ENCODE measurements around the gene SMIM7.
"Not testable (repeated sequence)": the region's sequence is repeated elsewhere in the genome, so short reads cannot be mapped to it uniquely, and the experiment has no call there.

SMIM7 gene

DNA sequence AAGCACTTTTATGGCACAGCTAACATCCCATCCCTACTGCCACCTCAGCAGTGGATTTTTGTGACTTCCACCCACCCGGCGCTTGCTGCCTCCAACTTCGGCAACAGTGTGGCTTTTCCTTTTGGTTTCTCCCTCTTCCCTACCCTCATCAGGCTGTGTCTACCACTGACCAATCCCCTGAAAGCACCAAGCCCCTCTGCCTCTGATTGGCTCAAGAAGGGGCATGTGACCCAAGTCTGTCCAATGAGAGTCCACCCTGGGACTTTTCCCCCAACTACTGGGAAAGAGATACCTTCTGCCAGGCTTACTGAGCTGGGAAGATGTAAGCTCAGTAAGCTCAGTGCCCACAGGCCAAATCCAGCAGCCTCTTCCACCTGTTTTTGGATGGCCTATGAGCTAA, 5.8 kb downstream of the SMIM7 start:
- DNase-seq: no peak

DNA sequence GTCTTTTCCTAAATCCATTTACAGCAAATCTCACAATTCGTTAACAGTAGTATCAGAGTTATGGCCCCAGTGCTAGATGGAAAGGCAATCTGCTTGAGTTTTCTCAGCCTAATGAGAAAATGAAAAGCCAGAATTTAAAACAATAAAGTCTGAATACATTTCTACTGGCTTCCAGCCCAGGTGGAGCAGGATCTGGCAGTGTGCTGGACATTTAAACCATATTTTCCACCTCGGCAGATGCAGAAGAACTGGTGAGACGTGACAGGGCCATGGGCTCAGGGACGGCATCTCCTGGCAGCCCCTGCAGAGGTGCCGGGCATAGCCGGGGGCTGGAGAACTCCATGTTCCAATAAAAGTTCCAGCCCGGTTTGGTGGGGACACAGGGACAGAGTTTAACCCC, 7.1 kb downstream of the SMIM7 start:
- no peak for DNase-seq

DNA sequence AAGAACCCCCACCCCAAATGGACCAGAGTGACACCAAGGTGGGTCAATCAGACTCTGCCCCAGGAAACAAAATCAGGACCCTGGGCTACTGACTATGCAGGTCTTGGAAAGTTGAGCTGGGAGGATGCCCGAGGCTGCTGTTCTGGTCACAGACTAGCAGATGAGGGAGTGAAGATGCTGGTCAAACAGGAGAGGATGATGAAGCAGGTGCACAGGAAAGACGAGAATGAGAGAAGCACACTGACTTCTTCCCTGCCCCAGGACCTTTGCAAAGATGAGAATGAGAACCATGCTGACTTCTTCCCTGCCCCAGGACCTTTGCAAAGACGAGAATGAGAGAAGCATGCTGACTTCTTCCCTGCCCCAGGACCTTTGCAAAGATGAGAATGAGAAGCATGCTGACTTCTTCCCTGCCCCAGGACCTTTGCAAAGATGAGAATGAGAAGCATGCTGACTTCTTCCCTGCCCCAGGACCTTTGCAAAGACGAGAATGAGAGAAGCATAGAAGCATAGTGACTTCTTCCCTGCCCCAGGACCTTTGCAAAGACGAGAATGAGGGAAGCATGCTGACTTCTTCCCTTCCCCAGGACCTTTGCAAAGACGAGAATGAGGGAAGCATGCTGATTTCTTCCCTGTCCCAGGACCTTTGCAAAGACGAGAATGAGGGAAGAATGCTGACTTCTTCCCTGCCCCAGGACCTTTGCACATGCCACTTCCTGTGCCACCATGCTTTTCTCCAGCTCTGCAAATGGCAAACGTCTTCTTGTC, 8.3 kb downstream of the SMIM7 start:
- not testable (repeated sequence) for DNase-seq

DNA sequence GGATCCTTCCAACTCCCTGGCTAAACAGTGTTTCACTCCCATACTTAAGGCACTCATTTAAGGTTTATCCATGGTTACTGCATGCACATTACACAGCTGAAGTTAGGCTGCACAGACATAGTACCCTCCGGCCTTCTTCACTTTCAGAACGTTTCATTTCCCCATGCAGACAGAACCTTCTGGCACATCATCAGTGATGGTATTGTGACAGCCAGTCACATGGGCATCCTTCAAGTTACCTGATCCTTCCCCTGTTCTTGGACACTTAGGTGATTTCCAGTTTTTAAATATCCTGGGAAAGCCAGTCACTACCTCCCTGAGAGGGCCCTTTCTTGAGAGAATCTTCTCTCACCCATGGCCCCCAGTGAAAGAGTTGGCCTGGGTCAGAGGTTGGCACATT, 9.1 kb downstream of the SMIM7 start:
- DNase-seq: no peak

DNA sequence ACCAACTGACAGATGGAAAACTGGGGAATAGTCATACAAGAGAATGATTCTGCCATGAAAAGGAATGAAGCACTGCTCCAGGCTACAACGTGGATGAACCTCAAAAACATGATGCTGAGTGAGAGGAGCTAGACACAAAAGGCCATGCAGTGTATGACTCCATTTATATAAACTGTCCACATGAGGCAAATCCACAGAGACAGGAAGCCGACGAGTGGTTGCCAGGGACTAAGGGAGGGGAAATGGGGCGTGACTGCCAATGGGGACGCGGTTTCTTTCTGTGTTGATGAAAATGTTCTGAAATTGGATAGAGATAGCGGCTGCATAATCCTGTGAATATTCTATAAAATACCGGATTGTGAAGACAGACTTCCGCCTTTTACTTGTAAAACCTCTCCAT, 10.2 kb downstream of the SMIM7 start:
- DNase-seq: no peak

DNA sequence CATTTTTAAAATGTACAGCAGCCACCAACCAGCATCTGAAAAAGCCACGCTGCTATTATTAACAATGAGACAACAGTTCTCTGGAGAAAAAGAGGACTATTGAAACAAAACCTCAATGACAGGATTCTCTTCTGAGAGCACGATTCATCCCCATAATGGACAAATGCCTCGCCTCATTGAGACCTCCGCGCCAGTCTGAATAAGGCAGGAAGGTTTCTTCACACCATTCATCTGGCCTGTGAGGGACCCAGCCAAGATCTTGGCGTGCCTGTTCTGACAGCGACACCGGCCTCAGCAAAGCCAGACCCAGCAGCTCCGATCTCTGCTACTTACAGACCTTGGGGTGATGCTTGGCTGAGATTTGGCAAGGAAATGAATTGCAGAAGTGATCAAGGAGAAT, 14.8 kb downstream of the SMIM7 start:
- DNase-seq: no peak

DNA sequence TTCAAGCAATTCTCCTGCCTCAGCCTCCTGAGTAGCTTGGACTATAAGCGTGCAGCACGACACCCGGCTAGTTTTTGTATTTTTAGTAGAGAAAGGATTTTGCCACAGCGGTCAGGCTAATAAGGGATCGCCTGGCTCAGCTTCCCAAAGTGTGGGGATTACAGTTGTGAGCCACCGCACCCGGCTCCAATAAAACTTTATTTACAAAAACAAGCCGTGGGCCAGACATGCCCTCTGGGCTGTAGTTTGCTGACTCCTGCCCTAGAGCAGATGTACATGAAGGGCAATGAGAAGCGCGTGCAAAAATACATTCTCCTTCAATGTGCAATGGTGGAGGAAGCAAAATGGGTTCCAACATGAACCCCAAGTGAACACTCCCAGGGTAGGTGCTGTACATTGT, 18.2 kb downstream of the SMIM7 start:
- no peak for DNase-seq

DNA sequence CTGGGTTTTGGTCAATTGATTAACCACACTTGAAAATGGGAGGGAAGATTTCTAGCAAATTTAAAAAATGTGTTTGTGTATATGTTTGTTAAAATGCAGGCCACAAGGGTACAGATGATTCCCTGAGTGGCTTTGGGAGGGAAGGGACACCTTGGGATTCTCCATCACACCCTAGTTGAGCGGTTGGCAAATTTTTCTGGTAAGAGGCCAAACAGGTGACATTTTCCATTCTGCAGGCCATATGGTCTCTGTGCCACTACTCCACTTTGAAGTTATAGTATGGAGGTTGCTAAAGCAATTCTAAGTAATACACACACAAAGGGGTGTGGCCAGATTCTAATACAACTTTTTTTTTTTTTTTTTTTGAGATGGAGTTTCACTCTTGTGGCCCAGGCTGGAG, 19.0 kb downstream of the SMIM7 start:
- no peak for DNase-seq

DNA sequence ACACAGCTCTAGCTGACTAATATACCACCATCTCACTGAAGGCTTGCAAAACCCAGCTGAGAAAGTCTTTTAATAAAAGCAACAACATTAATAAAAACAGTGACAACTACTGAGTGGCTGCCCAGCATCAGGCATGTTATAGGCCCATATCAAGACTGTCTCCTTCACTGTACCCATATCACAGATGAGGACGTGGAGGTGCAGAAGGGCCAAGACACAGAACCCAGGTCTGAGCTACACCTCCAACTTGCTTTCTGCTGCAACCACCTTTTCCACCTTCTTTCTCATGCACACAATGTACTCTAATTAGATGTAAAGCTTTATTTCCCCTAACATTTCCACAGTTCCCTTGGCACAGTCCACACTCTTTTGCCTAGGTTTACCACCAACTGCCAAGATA, 21.3 kb downstream of the SMIM7 start:
- DNase-seq: no peak

DNA sequence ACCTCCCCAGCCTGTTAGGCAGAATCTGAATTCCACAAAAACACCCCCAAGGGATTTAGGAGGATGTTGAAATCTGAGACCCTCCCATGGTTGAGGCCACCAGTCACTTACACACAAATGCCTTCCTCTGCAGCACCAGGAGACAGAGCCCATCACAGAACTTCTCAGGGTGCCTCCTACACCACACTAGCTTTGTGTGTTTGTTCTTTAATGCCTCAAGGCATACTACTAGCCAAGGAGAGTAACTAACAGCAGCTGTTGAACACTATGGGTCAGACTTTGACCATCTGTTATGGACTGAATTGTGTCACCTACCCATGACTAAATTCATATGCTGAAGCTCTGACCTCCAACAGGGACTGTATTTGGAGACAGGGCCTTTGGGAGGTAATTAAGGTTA, 22.4 kb downstream of the SMIM7 start:
- no peak for DNase-seq

DNA sequence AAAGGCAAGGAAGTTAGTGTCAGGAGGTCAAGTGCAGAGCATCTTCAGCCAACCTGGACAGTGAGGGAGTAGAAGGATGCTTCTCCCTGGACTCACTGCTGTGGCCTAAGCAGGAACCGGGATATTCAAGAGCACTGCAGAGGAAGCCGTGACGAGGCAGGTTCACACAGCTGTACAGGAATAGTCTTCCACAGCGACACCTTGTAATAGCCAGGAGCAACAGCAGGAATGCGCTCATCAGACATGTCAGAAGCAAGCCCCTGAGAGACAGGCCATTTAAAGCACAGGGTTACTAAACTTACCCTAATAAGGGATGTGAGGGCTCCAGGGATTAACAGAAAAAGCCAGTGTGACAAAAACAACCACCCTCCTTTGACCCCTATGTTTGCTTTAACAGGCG, 28.5 kb downstream of the SMIM7 start:
- no peak for DNase-seq

DNA sequence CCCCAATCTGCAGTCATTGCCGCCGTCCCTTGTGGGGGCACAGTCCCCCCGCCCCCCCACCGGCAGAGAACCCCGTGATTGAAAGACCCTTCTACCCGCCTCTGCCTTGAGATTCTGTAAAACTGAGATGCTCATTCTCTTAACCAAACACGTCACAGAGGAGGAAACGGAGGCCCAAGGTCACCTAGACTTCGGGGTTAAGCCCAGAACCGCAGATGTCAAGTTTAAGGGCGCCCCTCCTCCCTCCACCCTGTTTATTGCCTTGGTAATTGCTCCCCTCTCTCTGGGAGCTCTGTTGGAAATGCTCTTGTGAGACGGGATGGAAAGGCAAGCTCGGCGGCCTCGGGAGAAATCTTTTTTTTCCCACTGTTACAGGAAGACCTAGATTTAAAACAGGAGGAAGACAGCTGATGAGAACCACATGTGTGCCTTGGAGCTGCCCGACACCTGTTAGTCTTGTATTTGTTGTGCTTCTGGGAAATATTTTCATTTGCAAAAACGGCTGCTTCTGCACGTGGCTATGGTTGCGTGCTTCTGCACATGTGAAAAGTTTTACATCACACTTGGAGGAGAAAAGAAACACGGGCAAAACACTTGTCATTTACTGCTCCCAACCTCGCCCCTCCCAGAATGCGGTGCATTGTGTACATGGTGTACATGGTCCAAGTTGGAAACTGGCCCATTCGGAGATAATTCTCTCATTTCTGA, 30.8 kb downstream of the SMIM7 start:
- no peak for DNase-seq

DNA sequence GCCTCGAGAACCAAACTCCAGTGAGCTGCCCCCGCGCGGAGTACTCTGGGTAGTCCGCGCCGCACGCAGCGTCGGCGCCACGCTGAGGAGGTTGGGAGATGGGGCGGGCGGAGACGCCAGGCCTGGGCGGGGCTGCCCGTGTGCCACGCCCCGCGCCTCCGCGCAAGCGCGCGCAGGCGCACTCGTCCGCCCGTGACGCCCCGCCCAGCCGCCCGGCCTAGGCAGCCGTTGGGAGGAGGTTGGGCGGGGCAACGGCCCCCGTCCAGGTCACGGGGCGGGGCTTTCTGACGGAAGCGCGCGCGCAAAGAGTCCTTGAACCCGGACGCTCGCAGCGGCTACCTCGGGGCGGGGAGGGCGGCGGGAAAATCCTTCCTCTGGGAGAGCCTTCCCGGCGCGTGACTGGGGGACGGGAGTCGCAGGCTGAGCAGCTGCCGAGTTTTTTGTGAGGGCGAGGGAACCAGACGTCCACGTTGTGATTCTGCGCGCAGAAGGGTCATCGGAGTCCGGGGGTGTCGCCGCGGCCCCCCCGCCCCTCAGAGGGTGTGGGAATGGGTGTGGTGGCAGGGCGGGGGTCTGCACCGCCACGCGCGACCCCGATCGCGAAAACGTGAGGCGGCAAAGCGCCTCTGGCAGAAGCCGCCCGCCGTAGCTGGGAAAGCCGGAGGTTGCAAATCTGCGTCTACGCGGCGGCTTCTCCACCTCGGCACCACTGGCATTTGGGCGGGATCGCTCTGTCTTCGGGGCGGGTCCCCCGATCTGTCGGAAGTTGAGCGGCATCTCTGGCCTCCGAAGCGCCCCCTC, 31.6 kb downstream of the SMIM7 start, which contains the start of gene MED26:
Gene MED26 (minus strand): TSS at position 22 of the 801 bp plus-strand sequence. CDS start 261 bp downstream, outside the sequence.
- DNase-seq: peak; percentile 85

DNA sequence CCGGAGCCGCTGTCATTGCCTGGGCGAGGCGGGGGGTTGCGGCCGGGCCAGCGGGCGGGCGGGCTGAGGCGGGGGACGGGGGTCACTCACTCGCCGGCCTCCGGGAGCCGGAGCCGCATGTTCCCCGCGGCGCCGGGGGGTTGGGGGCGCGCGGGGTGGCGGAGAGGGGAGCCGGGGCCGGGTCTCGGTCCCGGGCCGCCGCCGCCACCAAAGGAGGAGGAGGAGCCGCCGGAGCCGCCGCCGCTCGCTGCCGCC, 32.1 kb downstream of the SMIM7 start:
- no peak for DNase-seq

DNA sequence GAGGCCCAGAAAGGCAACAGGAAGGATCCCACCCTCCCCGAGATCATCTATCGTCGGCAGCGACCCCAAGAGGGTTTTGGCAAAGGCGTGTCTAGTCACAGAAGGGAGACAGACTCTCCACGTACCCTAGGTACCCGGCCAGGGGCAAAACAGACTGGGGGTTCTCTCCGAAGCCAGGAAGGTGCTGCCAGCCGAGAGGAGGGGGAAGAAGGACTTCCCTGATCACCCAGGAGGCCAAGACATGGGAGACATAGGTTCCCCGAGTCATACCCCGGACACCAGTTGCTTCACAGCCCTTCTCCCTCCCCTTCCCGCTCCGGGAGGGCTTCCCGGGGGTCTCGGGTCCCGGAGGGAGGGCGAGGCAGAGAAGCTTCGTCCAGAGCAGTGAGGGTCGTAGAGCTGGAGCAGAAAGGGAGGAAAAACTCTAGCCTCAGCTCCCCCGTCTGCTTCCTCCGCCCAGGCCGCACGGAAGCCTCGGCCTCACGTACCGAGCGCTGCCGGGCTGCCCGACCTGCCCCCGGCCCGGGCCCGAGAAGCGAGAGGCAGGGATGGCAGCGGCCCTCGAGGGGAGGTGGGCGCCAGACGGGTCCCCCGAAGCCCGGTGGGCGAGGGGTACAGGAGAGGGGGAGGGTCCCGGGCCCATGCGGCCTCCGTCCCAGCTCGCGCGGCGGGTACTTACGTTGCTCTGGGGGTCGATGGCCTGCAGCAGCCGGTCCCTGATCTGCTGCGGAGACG, 32.6 kb downstream of the SMIM7 start:
- DNase-seq: no peak

DNA sequence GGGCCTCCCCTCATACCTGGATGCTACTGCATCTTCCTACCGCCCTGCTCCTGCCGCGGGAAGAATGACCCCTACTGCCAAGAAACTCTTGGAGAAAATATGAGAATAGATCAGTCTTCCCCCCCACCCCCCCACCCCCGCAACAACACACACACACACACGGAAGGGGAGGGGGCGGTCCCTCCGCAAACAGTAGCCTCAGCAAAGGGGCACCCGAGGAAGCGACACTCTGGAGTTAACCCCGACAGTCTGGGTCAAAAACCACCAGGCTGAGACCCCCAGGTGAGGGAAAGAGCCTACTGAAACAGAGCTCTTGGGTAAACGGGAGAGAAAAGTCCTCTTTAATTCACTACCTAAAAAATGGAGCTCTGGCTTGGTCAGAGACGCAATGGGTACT, 33.1 kb downstream of the SMIM7 start:
- DNase-seq: no peak

DNA sequence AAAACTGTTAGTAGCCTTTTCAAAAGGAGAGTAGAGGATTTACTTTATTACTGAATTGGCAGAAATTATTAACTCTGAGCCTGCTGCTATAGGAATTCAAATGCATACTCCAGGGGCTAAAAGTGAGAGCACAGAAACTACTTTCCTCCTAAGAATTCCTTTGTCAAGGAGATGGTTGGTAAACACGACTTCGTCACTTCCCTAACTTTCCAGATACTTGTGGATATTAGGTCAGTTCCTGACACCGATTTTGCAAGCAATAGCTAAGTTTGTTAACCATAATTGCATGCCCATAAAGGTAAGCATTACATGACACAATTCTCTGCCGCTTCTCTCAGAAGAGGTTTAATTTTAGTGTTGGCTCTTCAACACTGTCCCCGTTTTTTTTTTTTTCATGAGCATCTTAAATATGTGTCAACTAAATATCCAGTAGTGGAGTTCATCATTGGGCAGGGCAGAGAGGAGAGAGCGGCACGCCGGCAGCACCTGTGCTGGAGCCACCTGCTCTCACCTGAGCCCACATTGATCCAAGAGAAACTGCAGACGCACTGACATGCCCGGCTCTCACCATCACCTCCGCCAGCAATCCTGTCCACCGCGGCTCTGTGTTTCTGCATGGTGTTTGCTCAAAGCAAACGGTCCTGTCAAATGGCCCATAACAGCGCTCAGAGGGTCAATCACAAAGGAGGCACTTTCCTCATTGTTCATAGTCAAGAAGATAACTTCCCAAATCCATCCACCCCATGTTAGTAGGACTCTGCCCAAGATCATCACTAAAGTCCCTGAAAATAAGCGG, 34.6 kb downstream of the SMIM7 start:
- DNase-seq: no peak

DNA sequence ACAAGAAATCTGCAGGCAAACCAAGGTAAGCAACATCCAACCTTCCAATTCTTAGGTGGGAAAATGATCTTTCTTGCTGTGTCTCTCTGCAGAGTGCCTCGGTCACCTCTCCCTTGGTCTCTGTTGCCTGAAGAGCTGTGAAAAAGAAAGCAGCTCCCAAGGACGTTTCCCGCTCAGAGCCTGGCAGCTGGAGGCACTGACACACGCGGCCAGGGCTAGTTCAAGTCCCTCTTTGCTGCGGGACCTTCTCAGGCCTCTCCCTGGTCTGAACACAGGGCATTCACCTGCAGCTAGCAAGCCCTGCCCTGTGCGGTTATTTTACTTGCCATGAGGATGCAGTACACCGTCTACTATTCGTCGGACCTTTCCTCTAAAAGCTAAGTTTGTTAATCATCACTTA, 35.7 kb downstream of the SMIM7 start:
- DNase-seq: no peak

DNA sequence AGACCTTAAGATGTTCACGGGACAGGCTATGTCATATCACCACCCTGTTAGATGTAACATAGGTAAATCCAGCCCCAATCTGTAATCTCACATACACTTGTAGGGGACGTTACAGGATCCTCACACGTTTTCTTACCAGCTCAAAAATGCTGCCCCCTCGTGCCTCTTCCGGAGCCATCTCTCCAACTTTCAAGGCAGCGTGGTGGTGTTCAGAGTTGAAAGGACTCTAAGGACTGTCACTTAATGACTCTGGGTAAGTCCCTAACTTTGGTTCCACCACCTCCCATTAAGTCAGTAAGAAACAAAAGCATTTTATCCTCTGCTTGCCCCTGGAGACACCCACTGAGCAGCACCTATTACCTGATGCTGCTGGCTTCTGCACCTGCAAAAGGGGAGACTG, 36.4 kb downstream of the SMIM7 start:
- DNase-seq: no peak

DNA sequence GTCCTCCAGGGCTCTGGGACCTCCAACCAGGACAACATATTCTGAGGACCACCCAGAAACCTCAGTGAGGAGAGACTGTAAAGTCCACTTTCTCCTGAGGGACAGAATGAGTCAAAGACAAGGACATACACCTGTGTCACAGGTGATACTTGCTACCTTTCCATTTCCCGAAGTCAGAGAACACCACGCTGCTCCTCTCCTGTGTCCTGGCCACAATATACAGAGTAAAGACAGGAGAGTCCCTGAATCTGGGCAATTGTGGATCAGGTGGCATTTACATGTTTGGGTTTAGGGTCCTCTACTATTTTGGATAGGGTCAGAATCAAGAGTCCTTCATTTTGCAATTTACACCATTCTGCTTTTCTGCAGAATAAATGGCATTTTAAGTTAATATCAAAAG, 36.9 kb downstream of the SMIM7 start:
- no peak for DNase-seq

DNA sequence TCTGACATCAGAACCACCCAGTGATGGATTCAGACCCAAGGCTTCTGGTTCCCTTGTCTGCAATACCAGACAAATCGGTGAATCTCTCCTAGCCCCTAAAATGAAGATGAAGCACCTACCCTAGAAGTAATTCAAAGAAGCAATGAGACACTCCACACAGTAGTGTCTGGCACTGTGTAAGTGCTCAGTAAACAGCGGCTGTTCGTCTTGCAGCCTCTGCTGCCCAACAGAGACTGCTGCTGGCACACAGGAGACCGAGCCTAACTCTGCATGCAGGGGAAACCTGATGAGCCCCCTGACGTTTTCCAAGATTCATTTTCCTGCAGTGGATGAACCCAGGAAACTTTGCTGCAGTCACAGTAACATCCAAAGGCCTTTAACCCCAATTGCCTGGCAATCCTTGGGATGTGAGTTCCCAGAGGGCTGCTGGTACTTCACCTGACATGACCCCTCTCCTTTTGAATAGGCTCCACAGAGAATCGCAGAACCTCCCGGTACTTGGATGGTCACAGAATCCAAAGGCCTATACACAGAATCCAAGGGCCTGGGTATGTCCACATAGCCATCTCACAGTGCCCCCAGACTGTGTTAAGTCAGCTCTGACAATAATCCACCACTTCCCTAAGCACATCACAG, 38.7 kb downstream of the SMIM7 start:
- no peak for DNase-seq

DNA sequence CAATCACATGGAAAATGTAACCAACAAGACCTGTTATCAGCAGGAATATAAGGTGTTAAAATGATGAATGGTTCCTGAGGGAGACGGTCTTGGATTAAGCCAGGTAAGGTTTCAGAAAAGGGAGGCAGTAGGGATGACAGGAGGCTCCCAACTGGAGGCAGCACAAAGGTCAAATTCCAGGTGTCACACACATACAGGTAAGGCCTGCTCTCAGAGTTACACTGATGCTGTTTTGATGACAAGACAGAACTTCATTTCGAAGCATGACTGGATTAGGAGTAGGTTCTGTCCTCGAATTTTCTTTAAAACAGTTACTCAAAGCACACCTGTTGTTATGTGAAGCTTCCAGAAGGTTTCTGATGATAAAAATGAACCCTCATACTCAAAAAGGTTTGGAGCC, 39.4 kb downstream of the SMIM7 start:
- no peak for DNase-seq

All from kidney glomerular epithelial cell (primary cell).